ENCODE results near the gene SOX10.

GRCh38 chr22:37965940-37966664 is 18.3 kb downstream of the SOX10 start:
- no peak for TF ChIP-seq EZH2 (IDR thresholded peaks at IDR 0.05; ENCODE audit: borderline replicate concordance, insufficient read depth, low read depth, low read length, poor library complexity, severe bottlenecking)
- TF ChIP-seq CTCF (IDR thresholded peaks at IDR 0.05): no peak
